ENCODE measurements around the gene SLIT3. TPM values are rescaled to one million over a fixed set of nuclear protein-coding genes. Genes with fewer than 3 reads are reported as not detected.

Gene SLIT3
- total RNA-seq, 1 experiment from 2014 or later, result 0.10 TPM

GRCh38 chr5:169081000-169081724, 219.8 kb downstream of the SLIT3 start (continued):
- no peak for TF ChIP-seq ATF3 (IDR thresholded peaks at IDR 0.05)
- no peak for TF ChIP-seq EZH2phosphoT487 (IDR thresholded peaks at IDR 0.05; ENCODE audit: borderline replicate concordance)
- no peak for TF ChIP-seq SIN3A (IDR thresholded peaks at IDR 0.05; ENCODE audit: low read depth)

GRCh38 chr5:169080448-169080911, 220.5 kb downstream of the SLIT3 start:
- no peak for DNase-seq (ENCODE audit: low read depth, low spot score)
- H3K4me1 ChIP-seq (ENCODE audit: control insufficient read depth in 1 of 2, insufficient read depth in 2 of 2, low read length in 2 of 2), result no peaks in the 10 kb centered on the region
- no peaks in the 10 kb centered on the region for H4K20me1 ChIP-seq (ENCODE audit: insufficient read depth)
- POLR2A ChIA-PET, result no interaction called here
- no peak for ATAC-seq
- TF ChIP-seq CTCF (IDR thresholded peaks at IDR 0.05 in 2 of 3, conservative IDR thresholded peaks at IDR 0.05 in 1 of 3; ENCODE audit: borderline replicate concordance in 1 of 3, insufficient read depth in 1 of 3, low read depth in 2 of 3, low read length in 2 of 3) (no peak), SIN3A (IDR thresholded peaks at IDR 0.05; ENCODE audit: low read depth) (no peak), ATF3 (IDR thresholded peaks at IDR 0.05) (no peak)
- RAD21 ChIA-PET (ENCODE audit: low non-redundant PET in 1 of 2, low total read pairs in 2 of 2, uncharacterized antibody in 2 of 2, unreplicated experiment in 2 of 2), result no interaction called here
- no peak overlapping the region for H3K4me2 ChIP-seq (ENCODE audit: low read length)
- H3K9me2 ChIP-seq (ENCODE audit: insufficient read depth), result no peaks in the 10 kb centered on the region
- no TSS peak for BruUV-seq (replicated peaks)
- no peak overlapping the region for H2AFZ ChIP-seq (ENCODE audit: low read depth, low read length, poor library complexity, severe bottlenecking)
- H3K36me3 ChIP-seq (ENCODE audit: control insufficient read depth in 1 of 2, insufficient read depth in 2 of 2, low read length in 2 of 2), result no peaks in the 10 kb centered on the region
- H3K9ac ChIP-seq (ENCODE audit: low read length), result no peak overlapping the region
- no peaks in the 10 kb centered on the region for H3K9me3 ChIP-seq (ENCODE audit: control insufficient read depth in 1 of 2, insufficient read depth in 1 of 2, low read depth in 1 of 2, low read length in 2 of 2)
- intact Hi-C loops (cut with micrococcal nuclease), result no loop called here
- no peaks in the 10 kb centered on the region for H3K79me2 ChIP-seq (ENCODE audit: insufficient read depth, low read length)
- CTCF ChIA-PET, result no interaction called here
- H3K27ac ChIP-seq (ENCODE audit: low read depth, low read length), result no peak overlapping the region
- H3K4me3 ChIP-seq (replicated peaks in 1 of 2; ENCODE audit: low read depth in 1 of 2, low read length in 2 of 2), result no peak overlapping the region
- peaks cover 11% of the 10 kb centered on the region; the same call in 1 of the 2 replicates for H3K27me3 ChIP-seq (ENCODE audit: insufficient read depth, low read length)

All from HCT116 (cell line).